Cardiac fibroblast (primary cell): ENCODE measurements around the gene DNAAF1.

Source experiments
- DNase-seq, 2 donors: peaks; one replicate each; pipeline versions ENCODE4 v3.0.0 to v3.0.0-alpha.2; 2010; ENCODE audit warnings: low read depth in 2 of 2
- H3K4me3 ChIP-seq, 2 donors: replicated peaks in 1 of 2; 1 replicate in 1 of 2; 2 replicates in 1 of 2; pipeline ENCODE4 v1.5.1; 2011; ENCODE audit warnings: low read depth in 2 of 2, low read length in 2 of 2, mild to moderate bottlenecking in 2 of 2, moderate library complexity in 1 of 2
- CTCF ChIP-seq: IDR thresholded peaks from one replicate; pipeline ENCODE4 v1.5.1; 2011; ENCODE audit warnings: low read depth, mild to moderate bottlenecking, low read length, inconsistent platforms

The DNAAF1 gene

DNA sequence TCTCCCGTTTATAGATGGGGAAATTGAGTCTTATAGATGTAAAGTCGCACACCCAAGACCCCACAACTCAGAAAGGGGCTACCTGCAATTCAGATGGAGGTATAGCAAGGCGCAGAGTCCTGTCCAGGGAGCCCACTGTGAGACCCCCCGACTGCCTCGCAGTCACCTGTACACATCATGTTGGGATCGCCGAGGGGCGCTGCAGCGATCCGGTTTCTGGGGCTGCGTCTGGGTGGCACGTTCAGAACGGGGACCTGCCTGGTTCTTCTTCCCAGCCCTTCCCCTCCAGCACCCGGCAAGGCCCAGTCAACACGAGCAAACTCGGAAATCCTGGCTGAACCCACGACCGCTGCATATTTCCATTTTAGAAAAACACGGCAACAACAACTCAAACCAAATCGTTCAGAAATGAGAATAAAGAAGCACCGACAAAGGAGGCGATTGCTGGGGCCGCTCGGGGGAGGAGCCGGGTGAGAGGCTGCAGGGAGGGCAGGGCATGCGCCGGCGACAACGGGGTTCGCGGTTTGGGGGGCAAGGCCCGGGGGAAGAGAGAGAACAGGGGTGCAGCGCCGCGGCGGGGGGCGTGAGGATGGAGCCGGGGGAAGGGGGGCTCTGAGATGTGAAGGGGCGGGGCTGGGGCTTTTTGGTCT, 774 bp upstream of the DNAAF1 start:
- peak; percentile 18 to 20 for DNase-seq
- peak overlapping the region; percentile 89 to 91 for H3K4me3 ChIP-seq
- TF ChIP-seq CTCF = peak; percentile 7

DNA sequence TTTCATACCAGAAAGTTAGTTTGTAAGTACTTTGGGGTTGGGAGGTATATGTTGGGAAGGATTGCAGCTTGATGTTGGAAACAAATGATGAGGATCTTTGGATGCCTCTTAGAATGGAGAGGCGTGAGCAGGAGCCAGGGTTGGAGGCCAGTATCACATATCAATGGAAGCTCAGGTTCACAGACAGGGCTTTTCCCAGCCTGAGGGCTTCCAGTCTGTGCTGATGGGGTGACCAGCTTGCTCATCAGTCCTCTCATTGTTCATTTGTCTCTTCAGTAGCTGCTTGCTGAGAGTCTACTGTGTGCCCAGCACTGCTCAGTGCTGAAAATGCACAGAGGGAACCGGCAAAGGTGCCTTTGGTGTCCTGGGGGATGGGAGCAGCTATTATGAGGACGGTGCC, 5.8 kb downstream of the DNAAF1 start:
- no peak for TF ChIP-seq CTCF
- no peak for DNase-seq
- no peak overlapping the region for H3K4me3 ChIP-seq

DNA sequence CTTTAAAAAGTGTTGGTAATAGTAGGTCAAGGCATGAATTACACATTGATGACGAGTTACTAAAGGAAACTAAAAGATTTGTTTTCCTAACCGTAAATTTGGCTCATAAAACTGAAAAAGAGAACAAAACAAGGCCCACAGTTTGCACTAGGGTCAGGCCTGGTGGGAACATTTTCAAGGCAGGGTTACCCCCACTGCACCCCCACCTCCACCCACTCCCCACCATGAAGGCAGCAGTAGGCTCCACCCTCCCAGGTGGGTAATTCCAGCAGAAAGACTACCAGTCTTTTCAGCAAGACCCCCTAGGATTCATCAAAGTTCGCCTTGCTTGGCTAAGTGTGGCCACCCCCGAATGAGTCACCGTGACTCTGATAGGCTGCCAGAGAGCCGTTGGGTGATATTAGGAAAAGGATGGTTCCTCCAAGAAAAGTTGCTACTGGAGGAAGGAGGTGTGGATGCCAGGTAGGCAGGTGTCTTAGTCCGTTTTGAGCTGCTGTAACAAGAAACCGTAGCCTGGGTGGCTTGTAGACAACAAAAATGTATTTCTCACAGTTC, 8.6 kb downstream of the DNAAF1 start:
- DNase-seq = no peak
- H3K4me3 ChIP-seq = no peak overlapping the region
- TF ChIP-seq CTCF = no peak

GRCh38 chr16:84155226-84155625, 10.1 kb downstream of the DNAAF1 start:
- DNase-seq = no peak
- TF ChIP-seq CTCF = no peak
- no peak overlapping the region for H3K4me3 ChIP-seq

DNA sequence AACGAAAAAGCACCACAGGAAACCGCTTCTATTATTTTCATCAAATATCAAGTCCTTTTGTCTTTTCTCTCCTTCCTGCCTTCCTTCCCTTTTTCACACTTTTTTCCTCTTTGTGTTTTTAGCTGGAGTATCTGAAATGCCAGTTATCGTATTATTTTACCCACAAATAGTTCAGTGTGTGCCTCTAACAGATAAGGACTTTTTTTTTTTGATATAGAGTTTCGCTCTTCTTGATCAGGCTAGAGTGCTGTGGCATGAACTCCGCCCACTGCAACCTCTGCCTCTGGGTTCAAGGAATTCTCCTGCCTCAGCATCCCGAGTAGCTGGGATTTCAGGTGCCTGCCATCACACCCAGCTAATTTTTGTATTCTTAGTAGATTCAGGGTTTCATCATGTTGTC, 10.7 kb downstream of the DNAAF1 start:
- no peak overlapping the region for H3K4me3 ChIP-seq
- TF ChIP-seq CTCF = no peak
- DNase-seq = no peak

- H3K4me3 ChIP-seq = no peak overlapping the region
- DNase-seq = peak in 1 of 2 donors; percentile 29
- TF ChIP-seq CTCF = no peak
Observed at GRCh38 chr16:84156342-84156784, 11.3 kb downstream of the DNAAF1 start.

DNA sequence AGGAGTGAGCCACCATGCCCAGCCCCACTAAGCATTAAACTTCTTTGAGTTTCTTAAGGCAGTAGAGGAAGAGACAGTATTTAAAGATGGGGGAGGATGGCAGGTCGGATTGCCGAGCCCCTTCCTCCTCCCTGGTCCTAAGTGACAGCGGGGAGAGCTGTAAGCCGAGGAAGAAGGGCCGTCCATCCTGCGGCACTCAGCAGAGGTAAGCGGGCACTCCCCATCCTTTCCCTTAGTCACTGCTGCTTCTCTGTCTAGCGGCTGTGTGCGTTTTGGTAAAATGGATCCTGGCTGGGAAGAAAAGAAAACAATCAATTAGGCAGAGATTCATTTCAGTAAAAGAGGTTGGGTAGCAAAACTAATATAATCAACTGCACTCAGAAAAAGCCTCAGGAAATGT, 13.9 kb downstream of the DNAAF1 start:
- TF ChIP-seq CTCF = no peak
- no peak for DNase-seq
- H3K4me3 ChIP-seq = no peak overlapping the region
